Muscle layer of duodenum (tissue), 2 donors: ENCODE results near the gene RAI1.

Experiments
- H3K27ac ChIP-seq: one replicate; pipeline ENCODE4 v1.7.0; 2013; ENCODE audit warnings: mild to moderate bottlenecking, low read length
- H3K27me3 ChIP-seq: one replicate; pipeline ENCODE4 v1.7.0; 2013; ENCODE audit warnings: low read depth, mild to moderate bottlenecking, control low read depth, low read length
- H3K36me3 ChIP-seq, 2 donors: one replicate each; pipeline ENCODE4 v1.7.0; 2013; ENCODE audit warnings: low read length in 2 of 2, control low read depth in 1 of 2, mild to moderate bottlenecking in 1 of 2; ENCODE audit not compliant: insufficient read depth in 2 of 2, control insufficient read depth in 1 of 2
- H3K4me1 ChIP-seq, 2 donors: one replicate each; pipeline ENCODE4 v1.7.0; 2013; ENCODE audit warnings: low read length in 2 of 2, mild to moderate bottlenecking in 2 of 2, control low read depth in 1 of 2, moderate library complexity in 1 of 2; ENCODE audit not compliant: insufficient read depth in 2 of 2, control insufficient read depth in 1 of 2
- H3K4me3 ChIP-seq, 2 donors: one replicate each; pipeline ENCODE4 v1.7.0; 2013; ENCODE audit warnings: low read length in 2 of 2, low read depth in 1 of 2, mild to moderate bottlenecking in 1 of 2
- H3K9me3 ChIP-seq, 2 donors: one replicate each; pipeline ENCODE4 v1.7.0; 2013; ENCODE audit warnings: low read length in 2 of 2, control low read depth in 1 of 2, mild to moderate bottlenecking in 1 of 2; ENCODE audit not compliant: control insufficient read depth in 1 of 2
- donor health status: healthy.

RAI1 gene

GRCh38 chr17:17730250-17730935, 49.1 kb downstream of the RAI1 start:
- H3K4me3 ChIP-seq = no peak overlapping the region
- no peak overlapping the region for H3K27ac ChIP-seq
- H3K9me3 ChIP-seq = no peaks in the 10 kb centered on the region
- H3K4me1 ChIP-seq = peaks cover 0 to 7% of the 10 kb centered on the region in 2 donors
- H3K27me3 ChIP-seq = no peaks in the 10 kb centered on the region
- H3K36me3 ChIP-seq = no peaks in the 10 kb centered on the region

DNA sequence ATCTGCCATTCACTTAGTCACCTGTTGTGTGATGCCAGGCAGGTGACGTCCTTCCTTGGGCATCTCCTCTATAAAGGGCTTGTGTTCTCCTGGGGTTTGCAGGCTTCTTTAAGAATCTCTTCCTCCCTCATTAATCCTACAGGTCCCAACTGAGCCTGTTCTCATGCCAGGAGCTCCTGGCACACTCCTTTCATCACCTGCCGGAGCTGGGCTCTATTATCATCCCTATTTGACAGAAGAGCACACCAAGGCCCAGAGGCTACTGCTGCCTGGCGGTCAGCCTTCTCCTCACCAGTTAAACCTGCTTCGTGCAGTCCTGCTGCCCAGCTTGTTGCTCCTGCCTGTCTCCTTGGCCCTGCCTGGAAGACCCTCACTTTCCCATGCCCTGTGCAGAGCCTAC, 51.2 kb downstream of the RAI1 start:
- H3K4me3 ChIP-seq = no peak overlapping the region
- peaks cover 0 to 10% of the 10 kb centered on the region in 2 donors for H3K4me1 ChIP-seq
- no peaks in the 10 kb centered on the region for H3K36me3 ChIP-seq
- H3K9me3 ChIP-seq = no peaks in the 10 kb centered on the region
- H3K27me3 ChIP-seq = no peaks in the 10 kb centered on the region
- H3K27ac ChIP-seq = no peak overlapping the region

DNA sequence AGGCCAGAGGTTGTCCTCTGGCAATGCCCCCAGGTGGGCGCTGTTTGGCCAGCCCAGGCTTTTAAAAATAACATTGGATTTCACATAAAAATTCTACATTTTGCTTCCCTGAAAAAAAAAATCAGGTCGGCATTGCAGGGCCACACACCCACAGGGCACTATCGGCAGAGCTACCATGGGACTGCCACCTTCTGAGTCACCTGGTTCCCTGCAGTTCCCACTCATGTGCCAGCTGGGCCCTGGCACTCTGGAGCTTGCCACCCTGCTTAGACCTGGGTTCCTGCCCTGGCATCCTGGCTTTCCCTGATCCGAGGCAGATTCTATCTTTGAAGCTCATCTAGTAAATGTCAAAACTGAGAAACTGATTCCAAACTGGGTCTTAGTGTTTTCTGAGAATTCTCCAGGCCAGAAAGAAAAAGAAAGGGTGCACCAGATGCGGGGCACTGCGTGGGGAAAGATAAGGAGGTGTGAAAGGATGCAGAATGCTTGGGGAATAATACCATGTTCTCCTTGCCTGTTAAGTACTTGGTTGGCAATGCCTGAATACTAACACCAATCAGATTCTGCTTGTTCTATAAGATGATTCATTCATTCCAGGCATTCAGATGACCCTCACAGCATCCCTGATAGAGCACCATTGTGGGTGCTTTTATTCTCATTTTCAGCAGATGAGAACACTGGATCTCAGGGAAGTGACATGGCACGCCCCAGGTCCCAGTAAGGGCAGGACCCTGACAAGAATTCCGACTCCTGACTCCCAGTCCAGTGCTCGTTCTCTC, 51.8 kb downstream of the RAI1 start:
- no peak overlapping the region for H3K4me3 ChIP-seq
- peaks cover 0 to 16% of the 10 kb centered on the region in 2 donors for H3K4me1 ChIP-seq
- no peaks in the 10 kb centered on the region for H3K9me3 ChIP-seq
- H3K27ac ChIP-seq = no peak overlapping the region
- H3K36me3 ChIP-seq = no peaks in the 10 kb centered on the region
- no peaks in the 10 kb centered on the region for H3K27me3 ChIP-seq

DNA sequence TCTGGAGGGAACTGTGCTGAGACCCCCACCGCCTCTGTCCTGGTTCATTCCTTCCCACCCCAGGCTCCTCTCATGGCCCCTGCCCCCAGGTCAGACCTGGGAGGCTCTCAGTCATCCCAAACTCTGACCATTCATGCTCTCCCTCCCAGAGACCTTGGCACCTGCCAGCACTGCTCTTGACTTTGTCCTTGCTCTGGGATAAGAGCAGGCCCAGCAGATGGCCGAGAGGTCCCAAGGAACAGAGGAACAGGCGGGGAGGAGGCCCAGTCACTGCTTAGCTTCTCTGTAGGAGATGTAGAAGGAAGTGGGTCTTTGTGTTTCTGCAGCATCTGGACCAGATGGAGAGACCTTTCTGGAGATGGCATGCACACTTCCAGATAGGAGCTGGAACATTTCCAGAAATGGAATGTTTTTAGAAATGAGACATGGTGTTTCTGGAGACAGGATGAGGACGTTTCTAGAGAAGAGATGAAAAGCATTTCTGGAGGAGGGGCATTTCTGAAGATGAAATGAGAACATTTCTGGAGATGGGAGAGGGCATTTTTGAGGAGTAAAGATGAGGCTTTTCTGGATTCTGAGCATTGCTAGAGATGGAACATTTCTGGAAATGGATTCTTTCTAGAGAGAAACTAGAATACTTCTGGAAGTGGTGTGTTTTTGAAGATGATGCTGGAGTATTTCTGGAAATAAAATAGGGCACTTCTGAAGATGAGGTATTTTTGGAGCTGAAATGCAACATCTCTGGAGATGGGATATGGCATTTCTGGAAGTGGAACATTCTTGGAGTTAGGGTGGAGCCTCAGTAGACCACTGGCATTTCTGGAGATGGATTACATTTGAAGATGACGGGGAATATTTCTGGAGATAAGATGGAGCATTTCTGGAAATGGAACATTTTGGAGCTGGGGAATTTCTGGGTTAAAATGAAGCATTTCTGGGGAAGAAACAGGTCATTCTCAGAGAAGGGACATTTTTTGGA, 55.2 kb downstream of the RAI1 start:
- Histone ChIP-seq H3K4me3 (no peak overlapping the region), H3K27ac (no peak overlapping the region), H3K4me1 (peaks cover 20 to 44% of the 10 kb centered on the region in 2 donors), H3K36me3 (no peaks in the 10 kb centered on the region), H3K27me3 (no peaks in the 10 kb centered on the region), H3K9me3 (no peaks in the 10 kb centered on the region)

DNA sequence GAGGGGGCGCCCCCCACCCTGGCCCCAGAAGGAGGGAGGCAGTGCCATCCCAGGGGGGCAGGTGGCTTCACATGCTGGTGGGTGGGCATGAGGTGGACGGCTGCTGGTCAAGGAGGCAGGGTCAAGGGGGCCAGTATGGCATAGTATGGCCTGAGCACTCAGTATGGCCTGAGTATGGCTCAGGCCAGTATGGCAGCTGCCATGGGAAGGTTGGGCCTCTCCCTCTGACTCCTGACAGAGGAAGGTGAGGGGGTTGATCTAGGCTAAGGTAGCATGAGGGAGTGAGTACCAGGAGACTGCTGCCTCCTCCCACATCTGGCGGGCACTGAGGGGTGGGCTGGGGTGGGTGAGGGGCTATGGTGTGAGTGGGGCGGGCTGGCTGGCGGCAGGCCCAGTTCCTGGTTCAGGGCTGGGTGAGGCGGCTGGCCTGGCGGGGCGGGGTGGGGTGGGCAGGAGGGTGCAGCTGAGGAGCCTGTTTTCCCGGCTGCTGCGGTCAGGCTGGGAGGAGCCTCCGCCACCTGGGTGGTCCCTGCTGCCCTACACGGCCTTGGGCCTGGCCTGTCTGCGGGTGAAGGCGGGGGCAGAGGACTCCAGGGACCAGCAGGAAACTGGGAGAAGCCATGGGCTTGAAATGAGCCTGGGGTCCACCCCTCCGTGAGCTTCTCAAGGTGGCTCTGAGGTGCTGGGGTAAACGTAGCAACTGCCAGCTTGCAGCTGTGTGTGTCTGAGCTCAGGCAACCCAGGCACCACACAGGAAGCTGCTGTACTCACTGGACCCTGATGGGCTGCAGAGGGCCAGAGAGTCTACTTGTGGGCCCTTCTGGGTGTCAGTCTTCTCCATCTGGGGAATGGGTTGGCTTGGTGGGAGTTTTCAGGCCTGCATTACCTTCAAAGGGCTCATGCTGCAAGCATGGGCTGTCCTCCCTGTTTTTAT, 57.0 kb downstream of the RAI1 start:
- Histone ChIP-seq H3K4me3 (no peak overlapping the region), H3K4me1 (peaks cover 24 to 52% of the 10 kb centered on the region in 2 donors), H3K27me3 (no peaks in the 10 kb centered on the region), H3K9me3 (no peaks in the 10 kb centered on the region), H3K36me3 (no peaks in the 10 kb centered on the region), H3K27ac (peak overlapping the region; percentile 45)

- Histone ChIP-seq H3K4me3 (no peak overlapping the region), H3K27ac (peak overlapping the region; percentile 45), H3K36me3 (no peaks in the 10 kb centered on the region), H3K27me3 (no peaks in the 10 kb centered on the region), H3K4me1 (peaks cover 24 to 52% of the 10 kb centered on the region in 2 donors), H3K9me3 (no peaks in the 10 kb centered on the region)
Measured at GRCh38 chr17:17738901-17739300, 57.6 kb downstream of the RAI1 start.

- H3K9me3 ChIP-seq = no peaks in the 10 kb centered on the region
- no peak overlapping the region for H3K4me3 ChIP-seq
- no peaks in the 10 kb centered on the region for H3K36me3 ChIP-seq
- H3K4me1 ChIP-seq = peaks cover 24 to 52% of the 10 kb centered on the region in 2 donors
- no peak overlapping the region for H3K27ac ChIP-seq
- no peaks in the 10 kb centered on the region for H3K27me3 ChIP-seq
Measured at GRCh38 chr17:17739388-17740066, 58.3 kb downstream of the RAI1 start.

- no peaks in the 10 kb centered on the region for H3K36me3 ChIP-seq
- H3K27me3 ChIP-seq = no peaks in the 10 kb centered on the region
- H3K9me3 ChIP-seq = no peaks in the 10 kb centered on the region
- H3K4me1 ChIP-seq = peaks cover 24 to 52% of the 10 kb centered on the region in 2 donors
- peak overlapping the region in 1 of 2 donors; percentile 13 for H3K4me3 ChIP-seq
- peak overlapping the region; percentile 63 for H3K27ac ChIP-seq
Measured at GRCh38 chr17:17740615-17741348, 59.5 kb downstream of the RAI1 start.

- Histone ChIP-seq H3K9me3 (no peaks in the 10 kb centered on the region), H3K36me3 (no peaks in the 10 kb centered on the region), H3K27me3 (no peaks in the 10 kb centered on the region), H3K4me1 (peaks cover 24 to 48% of the 10 kb centered on the region in 2 donors), H3K27ac (peak overlapping the region; percentile 63), H3K4me3 (peak overlapping the region; percentile 11 to 13)
Measured at GRCh38 chr17:17741349-17742023, 60.2 kb downstream of the RAI1 start.
